SK-N-SH (cell line): ENCODE results near the gene ACYP2. TPM values are rescaled to one million over a fixed set of nuclear protein-coding genes. Genes with fewer than 3 reads are reported as not detected.
"Not testable (repeated sequence)": the region's sequence is repeated elsewhere in the genome, so short reads cannot be mapped to it uniquely, and the experiment has no call there.

Experiments used
- CTCF ChIA-PET: fragments of 300-600, 350-600 bp; formaldehyde crosslinking; extraction: SDS; loops from one replicate; lab custom pipeline; 2021; lab: Yijun Ruan, JAX
- POLR2A ChIA-PET: fragments of 350-600 bp; sonication (Branson Sonifier 250); formaldehyde crosslinking; extraction: SDS; loops from one replicate; lab custom pipeline; 2020; ENCODE audit warnings: antibody characterized with exemption, inconsistent platforms; lab: Yijun Ruan, JAX
- DNase-seq: peaks from one replicate; pipeline ENCODE4 v3.0.0; 2012
- H2AFZ ChIP-seq: fragments of 200-600 bp; sonication (generic); 2 replicates; pipeline ENCODE4 v1.8.1; 2016; ENCODE audit warnings: antibody characterized with exemption, mild to moderate bottlenecking, low read depth
- H3F3A ChIP-seq: fragments of 200-600 bp; sonication (generic); replicated peaks from 2 replicates; pipeline ENCODE3; 2016; ENCODE audit warnings: antibody characterized with exemption, mild to moderate bottlenecking; ENCODE audit not compliant: insufficient read depth
- H3K27ac ChIP-seq, 2 experiments: fragments of 200-500 bp in 1 of 2; fragments of 200-600 bp in 1 of 2; sonication (Bioruptor generic) in 1 of 2; sonication (generic), shearing (Covaris generic) in 1 of 2; 2 replicates each; pipeline versions ENCODE4 v1.5.1 to v1.6.1; 2014 to 2016; ENCODE audit warnings: low read depth in 2 of 2, inconsistent platforms in 1 of 2, low read length in 1 of 2, mild to moderate bottlenecking in 1 of 2, mixed read lengths in 1 of 2
- H3K27me3 ChIP-seq: fragments of 200-600 bp; sonication (generic), shearing (Covaris generic); 2 replicates; pipeline ENCODE4 v1.6.1; 2016; ENCODE audit warnings: mixed run types; ENCODE audit not compliant: insufficient read depth
- H3K36me3 ChIP-seq, 2 experiments: fragments of 200-500 bp in 1 of 2; fragments of 200-600 bp in 1 of 2; sonication (Bioruptor generic) in 1 of 2; sonication (generic) in 1 of 2; replicated peaks in 1 of 2; 2 replicates each; pipeline versions ENCODE3 to v1.5.1; 2014 to 2016; ENCODE audit warnings: low read length in 1 of 2, mild to moderate bottlenecking in 1 of 2; ENCODE audit not compliant: insufficient read depth in 2 of 2, control insufficient read depth in 1 of 2
- H3K4me1 ChIP-seq, 2 experiments: fragments of 200-500 bp in 1 of 2; fragments of 200-600 bp in 1 of 2; sonication (Bioruptor generic) in 1 of 2; sonication (generic), shearing (Covaris generic) in 1 of 2; 2 replicates each; pipeline versions ENCODE4 v1.5.1 to v1.6.1; 2014 to 2016; ENCODE audit warnings: low read depth in 1 of 2, low read length in 1 of 2, mixed run types in 1 of 2; ENCODE audit not compliant: insufficient read depth in 2 of 2, control insufficient read depth in 1 of 2
- H3K4me2 ChIP-seq: fragments of 200-600 bp; sonication (generic), shearing (Covaris generic); 2 replicates; pipeline ENCODE4 v1.6.1; 2017; ENCODE audit warnings: mixed run types
- H3K4me3 ChIP-seq, 2 experiments: fragments of 200-500 bp in 1 of 2; fragments of 200-600 bp in 1 of 2; sonication (Bioruptor generic) in 1 of 2; sonication (generic), shearing (Covaris generic) in 1 of 2; 2 replicates each; pipeline versions ENCODE4 v1.5.1 to v1.8.1; 2014 to 2016; ENCODE audit warnings: low read depth in 2 of 2, inconsistent platforms in 1 of 2, low read length in 1 of 2, mild to moderate bottlenecking in 1 of 2, mixed read lengths in 1 of 2, moderate library complexity in 1 of 2
- H3K79me2 ChIP-seq: fragments of 200-600 bp; sonication (generic); 2 replicates; pipeline ENCODE4 v1.8.1; 2017; ENCODE audit warnings: mild to moderate bottlenecking; ENCODE audit not compliant: insufficient read depth
- H3K9ac ChIP-seq: fragments of 200-600 bp; sonication (generic); 2 replicates; pipeline ENCODE4 v1.6.1; 2017; ENCODE audit warnings: mixed run types
- H3K9me2 ChIP-seq: fragments of 200-600 bp; sonication (generic); 2 replicates; pipeline ENCODE4 v1.6.1; 2017; ENCODE audit warnings: mixed run types
- H3K9me3 ChIP-seq: fragments of 200-600 bp; sonication (generic); 2 replicates; pipeline ENCODE4 v1.6.1; 2017; ENCODE audit warnings: mixed run types, mild to moderate bottlenecking, moderate library complexity
- H4K20me1 ChIP-seq: fragments of 200-600 bp; sonication (generic); 2 replicates; pipeline ENCODE4 v1.6.1; 2017; ENCODE audit warnings: mild to moderate bottlenecking, mixed run types; ENCODE audit not compliant: insufficient read depth
- CHD2 ChIP-seq: fragments of 150-350 bp; IDR thresholded peaks from 2 replicates; pipeline ENCODE4 v1.6.1; 2018; ENCODE audit warnings: low read length; ENCODE audit not compliant: partially characterized antibody
- EZH2phosphoT487 ChIP-seq: fragments of 200-600 bp; sonication (generic); IDR thresholded peaks from 2 replicates; pipeline ENCODE4 v1.6.1; 2017; ENCODE audit warnings: low read depth, mixed run types, mild to moderate bottlenecking, antibody characterized with exemption, moderate library complexity, borderline replicate concordance
- GATA2 ChIP-seq: sonication (generic); formaldehyde crosslinking; IDR thresholded peaks from 2 replicates; pipeline ENCODE4 v1.5.0; 2020; ENCODE audit warnings: mild to moderate bottlenecking, missing genetic modification reagents
- MEF2A ChIP-seq: IDR thresholded peaks from 2 replicates; pipeline ENCODE4 v1.4.0; 2012; ENCODE audit warnings: low read depth, borderline replicate concordance
- RCOR1 ChIP-seq: fragments of 150-350 bp; IDR thresholded peaks from 2 replicates; pipeline ENCODE4 v1.6.1; 2017; ENCODE audit warnings: antibody characterized with exemption, low read length
- SMC3 ChIP-seq: IDR thresholded peaks from 2 replicates; pipeline ENCODE4 v1.6.1; 2012; ENCODE audit warnings: low read depth, low read length, improper control_type of control experiment
- WGBS: methylation state at CpG from one replicate; pipeline ENCODE4 v1.1.6; 2017; ENCODE audit warnings: low lambda C conversion rate; 5-methylcytosine and 5-hydroxymethylcytosine counted together
- polyA plus RNA-seq, 3 experiments: library from polyadenylated mRNA; depleted of rRNA; stranded (reverse); fragments of >200 nt; gene quantifications; 2 replicates each; pipeline ENCODE4 v1.2.3, GENCODE V29; 2012
- TF ChIP-seq, protein P1 (sequence below): fragments of 150-350 bp; IDR thresholded peaks from 2 replicates; pipeline ENCODE4 v1.6.1; 2016; ENCODE audit warnings: mild to moderate bottlenecking, low read depth, low read length
- TF ChIP-seq, protein P2 (sequence below): IDR thresholded peaks from 2 replicates; pipeline ENCODE4 v1.4.0; 2012; ENCODE audit warnings: low read depth, borderline replicate concordance
- TF ChIP-seq, protein P3 (sequence below): IDR thresholded peaks from 2 replicates; pipeline ENCODE4 v1.4.0; 2012; ENCODE audit warnings: low read depth, borderline replicate concordance
- TF ChIP-seq, protein P4 (sequence below): fragments of 200-600 bp; sonication (generic); IDR thresholded peaks from 2 replicates; pipeline ENCODE4 v1.6.1; 2017; ENCODE audit warnings: antibody characterized with exemption, mild to moderate bottlenecking, moderate library complexity

The ACYP2 gene
- polyA plus RNA-seq, 1 of the 3 experiments (the other 2 are of a cell fraction) = 8.8 TPM

DNA sequence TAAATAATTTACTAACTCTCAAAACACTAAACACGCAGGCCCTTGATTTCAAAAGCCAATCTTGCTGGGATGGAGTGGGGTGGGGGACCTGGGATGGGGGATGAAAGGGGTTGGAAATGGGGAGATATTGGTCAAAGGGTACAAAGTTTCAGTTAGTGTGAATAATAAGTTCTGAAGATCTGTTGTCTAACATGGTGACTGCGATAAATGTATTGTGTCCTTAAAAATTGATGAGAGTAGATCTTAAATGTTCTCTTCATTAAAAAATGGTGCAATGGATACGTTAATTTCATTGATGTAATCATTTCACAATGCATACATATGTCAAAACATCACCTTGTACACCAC is 505 bp upstream of the ACYP2 start:
- peaks cover 6% of the 10 kb centered on the region for H3F3A ChIP-seq
- peak overlapping the region; percentile 98 to 100 for H3K27ac ChIP-seq
- H3K4me1 ChIP-seq = peaks cover 0 to 11% of the 10 kb centered on the region in 2 experiments; a peak in 2 of 4 replicates
- no peak for TF ChIP-seq CHD2
- no peak for TF ChIP-seq GATA2 (CRISPR knock-in tag)
- no peak for TF ChIP-seq RCOR1
- TF ChIP-seq, protein P1, sequence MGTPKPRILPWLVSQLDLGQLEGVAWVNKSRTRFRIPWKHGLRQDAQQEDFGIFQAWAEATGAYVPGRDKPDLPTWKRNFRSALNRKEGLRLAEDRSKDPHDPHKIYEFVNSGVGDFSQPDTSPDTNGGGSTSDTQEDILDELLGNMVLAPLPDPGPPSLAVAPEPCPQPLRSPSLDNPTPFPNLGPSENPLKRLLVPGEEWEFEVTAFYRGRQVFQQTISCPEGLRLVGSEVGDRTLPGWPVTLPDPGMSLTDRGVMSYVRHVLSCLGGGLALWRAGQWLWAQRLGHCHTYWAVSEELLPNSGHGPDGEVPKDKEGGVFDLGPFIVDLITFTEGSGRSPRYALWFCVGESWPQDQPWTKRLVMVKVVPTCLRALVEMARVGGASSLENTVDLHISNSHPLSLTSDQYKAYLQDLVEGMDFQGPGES = no peak
- TF ChIP-seq EZH2phosphoT487 = no peak
- TF ChIP-seq, protein P2, sequence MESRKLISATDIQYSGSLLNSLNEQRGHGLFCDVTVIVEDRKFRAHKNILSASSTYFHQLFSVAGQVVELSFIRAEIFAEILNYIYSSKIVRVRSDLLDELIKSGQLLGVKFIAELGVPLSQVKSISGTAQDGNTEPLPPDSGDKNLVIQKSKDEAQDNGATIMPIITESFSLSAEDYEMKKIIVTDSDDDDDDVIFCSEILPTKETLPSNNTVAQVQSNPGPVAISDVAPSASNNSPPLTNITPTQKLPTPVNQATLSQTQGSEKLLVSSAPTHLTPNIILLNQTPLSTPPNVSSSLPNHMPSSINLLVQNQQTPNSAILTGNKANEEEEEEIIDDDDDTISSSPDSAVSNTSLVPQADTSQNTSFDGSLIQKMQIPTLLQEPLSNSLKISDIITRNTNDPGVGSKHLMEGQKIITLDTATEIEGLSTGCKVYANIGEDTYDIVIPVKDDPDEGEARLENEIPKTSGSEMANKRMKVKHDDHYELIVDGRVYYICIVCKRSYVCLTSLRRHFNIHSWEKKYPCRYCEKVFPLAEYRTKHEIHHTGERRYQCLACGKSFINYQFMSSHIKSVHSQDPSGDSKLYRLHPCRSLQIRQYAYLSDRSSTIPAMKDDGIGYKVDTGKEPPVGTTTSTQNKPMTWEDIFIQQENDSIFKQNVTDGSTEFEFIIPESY = no peak
- TF ChIP-seq, protein P3, sequence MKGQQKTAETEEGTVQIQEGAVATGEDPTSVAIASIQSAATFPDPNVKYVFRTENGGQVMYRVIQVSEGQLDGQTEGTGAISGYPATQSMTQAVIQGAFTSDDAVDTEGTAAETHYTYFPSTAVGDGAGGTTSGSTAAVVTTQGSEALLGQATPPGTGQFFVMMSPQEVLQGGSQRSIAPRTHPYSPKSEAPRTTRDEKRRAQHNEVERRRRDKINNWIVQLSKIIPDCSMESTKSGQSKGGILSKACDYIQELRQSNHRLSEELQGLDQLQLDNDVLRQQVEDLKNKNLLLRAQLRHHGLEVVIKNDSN = no peak
- no peak for TF ChIP-seq MEF2A
- TF ChIP-seq SMC3 = no peak
- TF ChIP-seq, protein P4, sequence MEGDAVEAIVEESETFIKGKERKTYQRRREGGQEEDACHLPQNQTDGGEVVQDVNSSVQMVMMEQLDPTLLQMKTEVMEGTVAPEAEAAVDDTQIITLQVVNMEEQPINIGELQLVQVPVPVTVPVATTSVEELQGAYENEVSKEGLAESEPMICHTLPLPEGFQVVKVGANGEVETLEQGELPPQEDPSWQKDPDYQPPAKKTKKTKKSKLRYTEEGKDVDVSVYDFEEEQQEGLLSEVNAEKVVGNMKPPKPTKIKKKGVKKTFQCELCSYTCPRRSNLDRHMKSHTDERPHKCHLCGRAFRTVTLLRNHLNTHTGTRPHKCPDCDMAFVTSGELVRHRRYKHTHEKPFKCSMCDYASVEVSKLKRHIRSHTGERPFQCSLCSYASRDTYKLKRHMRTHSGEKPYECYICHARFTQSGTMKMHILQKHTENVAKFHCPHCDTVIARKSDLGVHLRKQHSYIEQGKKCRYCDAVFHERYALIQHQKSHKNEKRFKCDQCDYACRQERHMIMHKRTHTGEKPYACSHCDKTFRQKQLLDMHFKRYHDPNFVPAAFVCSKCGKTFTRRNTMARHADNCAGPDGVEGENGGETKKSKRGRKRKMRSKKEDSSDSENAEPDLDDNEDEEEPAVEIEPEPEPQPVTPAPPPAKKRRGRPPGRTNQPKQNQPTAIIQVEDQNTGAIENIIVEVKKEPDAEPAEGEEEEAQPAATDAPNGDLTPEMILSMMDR = no peak
- H4K20me1 ChIP-seq = no peaks in the 10 kb centered on the region
- peaks cover 9% of the 10 kb centered on the region; the same call in 1 of the 2 replicates for H3K9me3 ChIP-seq
- H2AFZ ChIP-seq = peak overlapping the region; percentile 92
- H3K9me2 ChIP-seq = no peaks in the 10 kb centered on the region
- CTCF ChIA-PET = interaction anchor here (0.6 to 2.3 kb wide), 6 partner anchors 11 to 589 kb away, joined by 3 to 8 read pairs (median 4); no protein-coding TSS in a partner anchor
- no peak for DNase-seq
- H3K4me2 ChIP-seq = peak overlapping the region; percentile 86
- no peaks in the 10 kb centered on the region for H3K27me3 ChIP-seq
- no peaks in the 10 kb centered on the region for H3K36me3 ChIP-seq
- 29% methylated on average over 3 of the region's 3 CpGs for WGBS
- POLR2A ChIA-PET = interaction anchor here (1.1 to 1.5 kb wide), 3 partner anchors 8 to 216 kb away, joined by 3 to 4 read pairs (median 3); a partner anchor contains a TSS
- peak overlapping the region; percentile 100 for H3K9ac ChIP-seq
- peaks cover 12% of the 10 kb centered on the region; the same call in 1 of the 2 replicates for H3K79me2 ChIP-seq
- peak overlapping the region; percentile 76 to 78 for H3K4me3 ChIP-seq

DNA sequence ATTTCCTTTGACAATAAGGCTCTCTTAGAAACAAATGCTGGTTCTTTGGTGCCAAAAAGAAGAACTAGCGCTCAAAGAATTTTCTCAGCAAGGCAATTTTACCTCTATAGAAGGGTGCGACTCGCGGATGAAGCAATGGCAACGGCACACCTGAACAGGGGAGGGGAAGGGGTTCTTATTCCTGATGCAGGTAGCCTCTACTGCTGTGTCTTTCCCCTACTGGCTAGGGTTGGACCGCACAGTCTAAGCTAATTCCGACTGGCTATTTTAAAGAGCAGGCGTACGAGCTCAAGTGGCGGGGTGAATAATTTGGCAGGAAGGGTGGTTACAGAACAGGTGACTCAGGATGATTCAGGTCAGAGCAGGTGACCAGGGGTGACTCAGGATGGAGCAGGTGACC is 1.2 kb downstream of the ACYP2 start:
- WGBS = 97% methylated on average over 10 of the region's 10 CpGs
- H4K20me1 ChIP-seq, DNase-seq, H3K36me3 ChIP-seq, H3F3A ChIP-seq, H3K27me3 ChIP-seq, H3K4me1 ChIP-seq, H3K9ac ChIP-seq, H3K27ac ChIP-seq, H3K9me2 ChIP-seq, H3K9me3 ChIP-seq: not testable (repeated sequence)
- H3K79me2 ChIP-seq = peaks cover 12% of the 10 kb centered on the region; the same call in 1 of the 2 replicates
- ChIA-PET CTCF (interaction anchor here (1.1 to 1.4 kb wide), 3 partner anchors 10 to 90 kb away, joined by 3 to 9 read pairs (median 5); no protein-coding TSS in a partner anchor), POLR2A (interaction anchor here (0.6 kb wide), 1 partner anchor 146 kb away, joined by 3 read pairs; the partner anchor contains the start of gene PSME4)
- H3K4me2 ChIP-seq = 0 out of 2 replicates have a peak overlapping the region, but pooled peaks have one; percentile 86
- H3K4me3 ChIP-seq = peak overlapping the region in 1 of 2 experiments; percentile 1; a peak in 1 of 4 replicates
- 0 out of 2 replicates have a peak overlapping the region, but pooled peaks have one; percentile 92 for H2AFZ ChIP-seq
